Glutamatergic neuron (in vitro differentiated cells): ENCODE results near the gene COG7. TPM values are rescaled to one million over a fixed set of nuclear protein-coding genes. Genes with fewer than 3 reads are reported as not detected.

Experiments
- DNase-seq: peaks from one replicate; pipeline ENCODE4 v3.0.0; 2022
- H3K27ac Mint-ChIP-seq: one replicate; pipeline ENCODE4 v1.8.0; 2020; ENCODE audit warnings: mild to moderate bottlenecking, mixed read lengths, inconsistent platforms; ENCODE audit not compliant: unreplicated experiment
- H3K27me3 Mint-ChIP-seq: one replicate; pipeline ENCODE4 v1.8.0; 2020; ENCODE audit warnings: mild to moderate bottlenecking, moderate library complexity, mixed read lengths, inconsistent platforms; ENCODE audit not compliant: unreplicated experiment
- H3K36me3 Mint-ChIP-seq: one replicate; pipeline ENCODE4 v1.8.0; 2020; ENCODE audit warnings: mild to moderate bottlenecking, mixed read lengths, inconsistent platforms; ENCODE audit not compliant: unreplicated experiment
- H3K4me1 Mint-ChIP-seq: one replicate; pipeline ENCODE4 v1.8.0; 2020; ENCODE audit warnings: mild to moderate bottlenecking, low read depth, mixed read lengths, inconsistent platforms; ENCODE audit not compliant: unreplicated experiment
- H3K4me3 Mint-ChIP-seq: one replicate; pipeline ENCODE4 v1.8.0; 2020; ENCODE audit warnings: mild to moderate bottlenecking, mixed read lengths, inconsistent platforms; ENCODE audit not compliant: unreplicated experiment
- H3K9me3 Mint-ChIP-seq: one replicate; pipeline ENCODE4 v1.8.0; 2020; ENCODE audit warnings: mild to moderate bottlenecking, moderate library complexity, mixed read lengths, inconsistent platforms; ENCODE audit not compliant: unreplicated experiment
- CTCF ChIP-seq: fragments of 200-600 bp; sonication (generic); IDR thresholded peaks from one replicate; pipeline ENCODE4 v1.5.0; 2021; ENCODE audit not compliant: partially characterized antibody, unreplicated experiment
- total RNA-seq: library from RNA; stranded (reverse); fragmentation: NEBNext Ultra II Directional; extraction: Animal tissue kit (Norgen Biotek cat#: 25700); gene quantifications from one replicate; pipeline ENCODE4 v1.2.1, GENCODE V29; 2021; ENCODE audit not compliant: unreplicated experiment

Gene COG7
- total RNA-seq, 1 donor from 2014 or later, result 12.7 TPM

GRCh38 chr16:23351360-23351759 lies 101.6 kb downstream of the COG7 start:
- peaks cover 4% of the 10 kb centered on the region for H3K9me3 Mint-ChIP-seq
- H3K4me1 Mint-ChIP-seq, result no peaks in the 10 kb centered on the region
- peaks cover 6% of the 10 kb centered on the region for H3K27me3 Mint-ChIP-seq

GRCh38 chr16:23348579-23349469 lies 104.2 kb downstream of the COG7 start:
- Mint-ChIP-seq H3K4me3 (no peak overlapping the region), H3K4me1 (no peaks in the 10 kb centered on the region), H3K27ac (no peak overlapping the region), H3K9me3 (peaks cover 1% of the 10 kb centered on the region), H3K36me3 (peaks cover 6% of the 10 kb centered on the region), H3K27me3 (peaks cover 6% of the 10 kb centered on the region)
- no peak for TF ChIP-seq CTCF
- no peak for DNase-seq

More at GRCh38 chr16:23351360-23351759, 101.6 kb downstream of the COG7 start:
- Mint-ChIP-seq H3K36me3 (peaks cover 9% of the 10 kb centered on the region), H3K27ac (no peak overlapping the region), H3K4me3 (no peak overlapping the region)
- DNase-seq, result no peak
- no peak for TF ChIP-seq CTCF

GRCh38 chr16:23345237-23345636 lies 107.8 kb downstream of the COG7 start:
- DNase-seq, result no peak
- no peaks in the 10 kb centered on the region for H3K9me3 Mint-ChIP-seq
- peaks cover 4% of the 10 kb centered on the region for H3K27me3 Mint-ChIP-seq
- H3K4me3 Mint-ChIP-seq, result no peak overlapping the region
- H3K36me3 Mint-ChIP-seq, result no peaks in the 10 kb centered on the region
- no peak overlapping the region for H3K27ac Mint-ChIP-seq
- H3K4me1 Mint-ChIP-seq, result no peaks in the 10 kb centered on the region
- TF ChIP-seq CTCF, result no peak

- no peak for DNase-seq
- TF ChIP-seq CTCF, result no peak
- Mint-ChIP-seq H3K27me3 (peaks cover 2% of the 10 kb centered on the region), H3K9me3 (no peaks in the 10 kb centered on the region), H3K27ac (no peak overlapping the region), H3K4me1 (no peaks in the 10 kb centered on the region), H3K4me3 (no peak overlapping the region), H3K36me3 (no peaks in the 10 kb centered on the region)
Measured at GRCh38 chr16:23343643-23344612, 109.1 kb downstream of the COG7 start.
